ENCODE data around the gene PPIL3.
"Not testable (repeated sequence)": the region's sequence is repeated elsewhere in the genome, so short reads cannot be mapped to it uniquely, and the experiment has no call there.

PPIL3 gene

GRCh38 chr2:200888704-200889625 is at the start of gene PPIL3, which contains the start of gene NIF3L1:
Gene PPIL3 (minus strand): TSS chr2:200889077. CDS start chr2:200887615, 1,462 bp downstream.
Gene NIF3L1 (plus strand): TSS chr2:200889371. CDS start chr2:200891944, 2,573 bp downstream.
- peak; percentile 76 to 78 for DNase-seq

GRCh38 chr2:200930947-200931626 is 42.2 kb upstream of the PPIL3 start:
- DNase-seq = no peak

GRCh38 chr2:200929334-200930249 is 40.7 kb upstream of the PPIL3 start:
- DNase-seq = no peak

- DNase-seq = no peak
Observed at GRCh38 chr2:200922439-200922838, 33.6 kb upstream of the PPIL3 start.

- no peak for DNase-seq
Observed at GRCh38 chr2:200913654-200914053, 24.8 kb upstream of the PPIL3 start.

- no peak for DNase-seq
Observed at GRCh38 chr2:200909958-200910357, 21.1 kb upstream of the PPIL3 start.

- no peak for DNase-seq
Observed at GRCh38 chr2:200905618-200906296, 16.9 kb upstream of the PPIL3 start.

GRCh38 chr2:200901459-200902072 is 12.7 kb upstream of the PPIL3 start:
- DNase-seq = peak in 1 of 2 experiments; percentile 8

GRCh38 chr2:200899482-200899881 is 10.6 kb upstream of the PPIL3 start:
- DNase-seq = no peak

GRCh38 chr2:200881715-200882249 is 7.1 kb downstream of the PPIL3 start:
- DNase-seq = not testable (repeated sequence)

- DNase-seq = no peak
Observed at GRCh38 chr2:200878289-200878880, 10.5 kb downstream of the PPIL3 start.

GRCh38 chr2:200877443-200877842 is 11.4 kb downstream of the PPIL3 start:
- no peak for DNase-seq

- no peak for DNase-seq
Observed at GRCh38 chr2:200873560-200873959, 15.3 kb downstream of the PPIL3 start.

GRCh38 chr2:200871151-200871550 is 17.7 kb downstream of the PPIL3 start:
- DNase-seq = no peak

GRCh38 chr2:200869014-200869413 is 19.9 kb downstream of the PPIL3 start:
- DNase-seq = no peak

- DNase-seq = peak; percentile 43 to 81
Observed at GRCh38 chr2:200864176-200865034, 24.5 kb downstream of the PPIL3 start, which contains the start of gene CLK1. Gene CLK1 (minus strand): TSS chr2:200864658. CDS start chr2:200861862, 2,796 bp downstream.

- DNase-seq = no peak
Observed at GRCh38 chr2:200863782-200864175, 25.1 kb downstream of the PPIL3 start.

- DNase-seq = no peak
Observed at GRCh38 chr2:200862532-200863000, 26.3 kb downstream of the PPIL3 start.

- DNase-seq = no peak
Observed at GRCh38 chr2:200861617-200862155, 27.2 kb downstream of the PPIL3 start.
